ENCODE measurements around the gene NCBP1.

GRCh38 chr9:97658707-97659106, 25.1 kb downstream of the NCBP1 start:
- TF ChIP-seq BHLHE40 (IDR thresholded peaks at IDR 0.05; ENCODE audit: low read length) (no peak), POLR2A (conservative IDR thresholded peaks at IDR 0.05) (no peak), U2AF1 (optimal IDR thresholded peaks at IDR 0.05; ENCODE audit: low read depth, low read length) (no peak), ZNF212 (CRISPR knock-in tag; IDR thresholded peaks at IDR 0.05) (no peak)
